ENCODE data around the gene SYTL3. TPM values are rescaled to one million over a fixed set of nuclear protein-coding genes. Genes with fewer than 3 reads are reported as not detected.
A peak's percentile ranks its signal among the peaks of the same experiment; 100 is the strongest.
"Not testable (repeated sequence)": the region's sequence is repeated elsewhere in the genome, so short reads cannot be mapped to it uniquely, and the experiment has no call there.

The SYTL3 gene
- total RNA-seq, 1 experiment from 2014 or later = 3.1 TPM

GRCh38 chr6:158684311-158684710 is 34.5 kb downstream of the SYTL3 start:
- in situ Hi-C loops (cut with HindIII; ENCODE audit: low sequenced_read_pairs) = no loop called here
- DNase-seq (ENCODE audit: low spot score) = no peak

GRCh38 chr6:158684745-158685324 is 35.0 kb downstream of the SYTL3 start:
- in situ Hi-C loops (cut with HindIII; ENCODE audit: low sequenced_read_pairs) = no loop called here
- DNase-seq (ENCODE audit: low spot score) = no peak

DNA sequence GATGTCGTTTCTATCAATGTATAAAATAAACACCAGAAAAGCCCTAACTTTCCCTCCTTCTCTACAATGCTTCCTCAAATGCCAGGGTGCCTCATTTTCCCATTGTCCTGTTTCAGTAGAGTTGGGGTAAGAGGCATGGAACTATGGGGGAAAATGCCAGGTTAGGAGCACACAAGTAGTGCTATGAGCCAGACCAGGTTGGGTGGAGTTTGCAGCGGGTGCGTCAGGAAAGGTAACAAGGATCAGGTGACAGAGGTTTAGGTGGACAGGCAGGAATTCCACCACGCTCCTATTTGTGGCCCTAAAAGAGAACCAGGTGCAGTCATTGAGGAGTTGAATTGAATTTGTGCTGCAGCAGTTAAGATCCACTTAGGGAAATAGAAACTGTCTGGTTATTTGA is 36.5 kb downstream of the SYTL3 start:
- no peak for DNase-seq (ENCODE audit: low spot score)
- in situ Hi-C loops (cut with HindIII; ENCODE audit: low sequenced_read_pairs) = no loop called here

DNA sequence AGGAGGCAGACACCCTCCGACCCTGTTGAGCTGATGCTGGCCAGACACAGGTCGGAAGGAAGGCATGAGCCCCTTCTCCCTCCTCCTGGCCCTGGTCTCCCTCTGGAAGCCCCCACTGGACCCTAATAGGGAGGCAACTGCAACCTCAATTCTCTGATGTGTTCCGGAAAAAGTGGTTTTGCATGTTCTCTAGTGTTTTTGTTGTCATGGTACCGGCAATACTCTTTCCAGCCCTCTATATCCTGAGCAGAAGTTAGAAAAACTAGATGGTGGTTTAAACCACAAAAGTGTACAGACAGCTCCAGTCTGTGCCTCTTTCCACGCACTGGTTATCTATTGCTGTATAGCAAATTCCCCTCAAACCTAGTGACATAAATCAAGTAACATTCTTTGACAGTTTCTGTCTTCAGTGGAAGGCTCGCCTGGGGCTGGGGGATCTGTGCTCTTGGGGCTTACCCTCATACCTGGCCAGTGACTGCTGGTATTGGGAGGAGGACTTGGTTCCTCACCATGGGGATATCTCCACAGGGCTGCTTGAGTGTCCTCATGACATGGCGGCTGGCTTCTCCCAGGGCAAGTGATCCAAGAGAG is 37.0 kb downstream of the SYTL3 start:
- in situ Hi-C loops (cut with HindIII; ENCODE audit: low sequenced_read_pairs) = no loop called here

GRCh38 chr6:158687506-158687905 is 37.7 kb downstream of the SYTL3 start:
- in situ Hi-C loops (cut with HindIII; ENCODE audit: low sequenced_read_pairs) = no loop called here
- DNase-seq (ENCODE audit: low spot score) = no peak

More for the DNA sequence above, 37.0 kb downstream of the SYTL3 start:
- no peak for DNase-seq (ENCODE audit: low spot score)

DNA sequence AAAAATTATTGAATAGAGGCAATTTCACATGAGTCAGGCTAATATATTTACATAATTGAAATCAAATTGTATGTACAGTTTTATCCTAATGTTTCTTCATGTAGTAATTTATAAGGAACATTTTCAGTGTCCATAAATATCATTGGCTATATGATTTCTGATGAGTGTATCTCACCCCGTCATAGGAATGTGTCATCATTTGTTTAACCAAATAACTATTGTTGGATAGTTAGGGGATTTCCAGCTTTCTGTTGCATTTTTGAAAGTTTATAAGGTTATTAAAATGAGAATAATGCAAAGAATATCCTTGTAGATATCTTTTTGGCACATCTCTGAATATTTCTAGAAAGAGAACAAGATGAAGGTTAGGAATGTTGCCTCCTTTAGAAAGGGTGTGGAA is 39.0 kb downstream of the SYTL3 start:
- no peak for DNase-seq (ENCODE audit: low spot score)
- in situ Hi-C loops (cut with HindIII; ENCODE audit: low sequenced_read_pairs) = no loop called here

DNA sequence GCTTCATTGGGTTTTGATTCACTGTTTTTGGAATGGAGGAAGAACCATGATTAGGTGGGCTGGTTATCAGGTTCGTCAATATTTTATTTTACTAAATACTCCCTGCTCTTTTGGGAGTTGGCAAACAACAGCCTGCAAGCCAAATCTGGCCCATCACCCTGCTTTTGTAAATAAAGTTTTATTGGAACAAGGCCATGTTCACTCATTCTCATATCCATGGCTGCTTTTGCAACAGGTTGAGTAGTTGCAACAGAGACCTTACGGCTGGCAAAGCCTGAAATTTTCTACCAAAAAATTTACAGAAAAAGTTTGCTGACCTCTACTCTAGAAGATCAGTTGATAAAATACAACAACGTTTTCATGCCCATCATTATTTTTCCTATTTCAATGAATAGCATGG is 45.1 kb downstream of the SYTL3 start:
- in situ Hi-C loops (cut with HindIII; ENCODE audit: low sequenced_read_pairs) = no loop called here
- no peak for DNase-seq (ENCODE audit: low spot score)

DNA sequence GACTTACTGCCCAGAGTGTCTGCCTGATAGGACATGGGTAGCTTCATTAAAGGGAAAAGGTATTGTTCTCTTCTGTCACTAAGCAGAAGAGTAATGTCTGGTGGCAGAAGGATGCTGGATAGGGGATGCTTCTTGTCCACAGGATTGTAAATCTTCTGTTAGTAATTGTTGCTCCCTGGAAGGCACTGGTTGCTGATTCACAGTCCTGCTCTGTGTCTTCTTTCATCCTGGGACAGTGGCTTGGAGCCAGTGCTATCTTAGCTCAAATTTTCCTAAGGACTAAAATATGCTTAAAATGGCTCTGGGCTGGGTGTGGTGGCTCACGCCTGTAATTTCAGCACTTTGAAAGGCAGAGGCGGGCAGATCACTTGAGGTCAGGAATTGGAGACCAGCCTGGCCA is 48.0 kb downstream of the SYTL3 start:
- no peak for DNase-seq (ENCODE audit: low spot score)
- in situ Hi-C loops (cut with HindIII; ENCODE audit: low sequenced_read_pairs) = no loop called here

- in situ Hi-C loops (cut with HindIII; ENCODE audit: low sequenced_read_pairs) = no loop called here
- DNase-seq (ENCODE audit: low spot score) = no peak
Observed at GRCh38 chr6:158698931-158699330, 49.1 kb downstream of the SYTL3 start.

- in situ Hi-C loops (cut with HindIII; ENCODE audit: low sequenced_read_pairs) = loop anchor here (10.0 kb wide), 1 partner anchor 54 kb away; no protein-coding TSS in a partner anchor
- DNase-seq (ENCODE audit: low spot score) = not testable (repeated sequence)
Observed at GRCh38 chr6:158701268-158701667, 51.4 kb downstream of the SYTL3 start.

DNA sequence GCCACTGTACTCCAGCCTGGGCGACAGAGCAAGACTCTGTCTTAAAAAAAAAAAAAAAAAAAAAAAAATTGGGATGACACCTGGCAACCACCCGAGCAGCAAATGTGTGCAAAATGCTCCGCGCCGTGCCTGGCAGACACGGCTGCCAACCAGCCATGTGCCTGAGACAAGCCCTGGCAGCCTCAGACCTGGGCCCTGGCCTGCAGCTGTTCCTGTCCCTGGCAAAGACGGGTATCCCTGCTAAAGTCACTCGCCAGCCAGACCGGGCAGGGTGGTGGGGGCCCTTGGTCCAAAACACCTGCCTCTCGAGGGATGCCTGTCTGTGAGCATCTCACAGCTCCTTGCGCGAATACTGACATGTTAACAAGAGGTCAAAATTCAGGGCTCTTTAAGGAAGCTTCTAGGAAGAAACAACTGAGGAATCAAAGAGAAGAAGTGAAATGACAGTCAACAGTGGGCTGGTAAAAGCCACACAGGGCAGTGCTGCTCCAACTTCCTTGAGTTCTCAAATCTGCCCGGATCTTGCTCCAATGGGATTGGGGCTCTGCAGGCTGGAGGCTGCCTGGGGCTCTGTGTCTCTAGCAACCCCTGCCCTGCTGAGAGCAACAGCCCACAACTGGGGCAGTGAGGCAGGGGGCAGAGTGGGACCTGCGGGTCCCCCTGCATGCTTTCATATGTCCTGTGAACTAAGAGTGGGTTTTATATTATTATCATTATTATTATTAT is 53.4 kb downstream of the SYTL3 start:
- in situ Hi-C loops (cut with HindIII; ENCODE audit: low sequenced_read_pairs) = loop anchor here (10.0 kb wide), 1 partner anchor 52 kb away; no protein-coding TSS in a partner anchor
- DNase-seq (ENCODE audit: low spot score) = peak; percentile 85

DNA sequence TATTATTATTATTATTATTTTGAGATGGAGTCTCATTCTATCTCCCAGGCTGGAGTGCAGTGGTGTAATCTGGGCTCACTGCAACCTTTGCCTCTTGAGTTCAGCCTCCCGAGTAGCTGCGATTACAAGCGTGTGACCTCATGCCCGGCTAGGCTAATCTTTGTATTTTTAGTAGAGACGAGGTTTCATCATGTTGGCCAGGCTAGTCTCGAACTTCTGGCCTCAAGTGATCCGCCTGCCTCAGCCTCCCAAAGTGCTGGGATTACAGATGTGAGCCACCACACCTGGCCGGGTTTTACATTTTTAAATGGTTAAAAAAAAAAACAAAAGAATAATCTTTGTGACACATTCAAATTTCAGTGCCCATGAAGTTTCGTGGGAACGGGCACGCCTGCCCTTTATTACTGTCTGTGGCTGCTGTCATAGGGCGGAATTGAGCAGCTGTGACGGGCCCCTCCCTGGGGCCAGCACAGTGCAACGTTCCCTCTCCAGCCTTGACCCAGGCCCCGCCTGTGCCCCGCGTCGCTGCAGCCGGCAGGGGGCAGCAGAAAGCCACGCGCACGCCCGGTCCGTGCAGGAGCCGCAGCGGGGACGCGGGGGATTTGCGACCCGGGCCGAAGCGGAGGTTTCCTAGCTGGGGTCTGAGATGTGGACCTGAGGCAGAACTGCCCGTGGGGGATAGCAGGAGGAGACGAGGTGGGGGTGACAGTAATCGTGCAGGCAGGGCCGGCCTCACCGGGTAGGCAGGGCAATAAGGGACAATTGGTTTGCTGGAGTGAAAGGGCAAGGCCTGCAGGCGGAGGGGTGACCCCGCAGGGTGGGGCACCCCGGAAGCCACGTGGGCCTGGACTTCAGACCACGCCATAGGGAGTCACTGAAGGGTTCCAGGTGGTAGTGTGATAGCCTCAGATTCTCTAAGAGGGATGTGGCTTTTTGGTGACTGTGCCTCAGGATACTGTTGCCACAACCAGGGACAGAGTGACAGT is 54.3 kb downstream of the SYTL3 start:
- peak; percentile 43 for DNase-seq (ENCODE audit: low spot score)
- in situ Hi-C loops (cut with HindIII; ENCODE audit: low sequenced_read_pairs) = loop anchor here (10.0 kb wide), 1 partner anchor 51 kb away; no protein-coding TSS in a partner anchor

DNA sequence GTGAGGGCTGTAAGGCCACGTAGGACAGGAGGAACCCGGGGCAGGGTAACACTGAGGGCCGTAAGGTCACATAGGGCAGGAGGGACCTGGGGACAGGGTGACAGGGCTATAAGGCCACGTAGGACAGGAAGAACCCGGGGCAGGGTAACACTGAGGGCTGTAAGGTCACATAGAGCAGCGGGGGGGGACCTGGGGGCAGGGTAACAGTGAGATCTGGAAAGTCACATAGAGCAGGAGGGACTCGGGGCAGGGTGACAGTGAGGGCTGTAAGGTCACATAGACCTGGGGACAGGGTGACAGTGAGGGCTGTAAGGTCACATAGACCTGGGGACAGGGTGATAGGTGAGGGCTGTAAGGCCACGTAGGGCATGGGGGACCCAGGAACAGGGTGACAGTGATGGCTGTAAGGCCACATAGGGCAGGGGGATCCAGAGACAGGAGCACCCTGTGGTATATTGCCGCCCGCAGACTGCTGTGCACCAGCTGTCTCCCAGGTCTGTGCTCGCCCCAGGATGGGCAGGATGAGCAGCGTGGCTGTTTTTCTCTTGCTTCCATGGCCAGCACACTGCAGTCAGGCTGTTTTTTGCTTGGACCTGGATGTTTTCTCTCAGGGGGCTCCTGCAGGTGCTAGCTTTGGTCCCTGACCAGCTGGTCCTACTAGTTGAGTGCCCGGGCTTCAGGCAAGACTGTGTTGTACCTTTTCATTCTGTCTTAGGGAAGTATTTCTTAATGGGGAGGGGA is 55.7 kb downstream of the SYTL3 start:
- in situ Hi-C loops (cut with HindIII; ENCODE audit: low sequenced_read_pairs) = loop anchor here (10.0 kb wide), 1 partner anchor 49 kb away; no protein-coding TSS in a partner anchor
- no peak for DNase-seq (ENCODE audit: low spot score)

GRCh38 chr6:158706369-158706982 is 56.6 kb downstream of the SYTL3 start:
- in situ Hi-C loops (cut with HindIII; ENCODE audit: low sequenced_read_pairs) = loop anchor here (10.0 kb wide), 1 partner anchor 48 kb away; no protein-coding TSS in a partner anchor
- DNase-seq (ENCODE audit: low spot score) = peak; percentile 46

DNA sequence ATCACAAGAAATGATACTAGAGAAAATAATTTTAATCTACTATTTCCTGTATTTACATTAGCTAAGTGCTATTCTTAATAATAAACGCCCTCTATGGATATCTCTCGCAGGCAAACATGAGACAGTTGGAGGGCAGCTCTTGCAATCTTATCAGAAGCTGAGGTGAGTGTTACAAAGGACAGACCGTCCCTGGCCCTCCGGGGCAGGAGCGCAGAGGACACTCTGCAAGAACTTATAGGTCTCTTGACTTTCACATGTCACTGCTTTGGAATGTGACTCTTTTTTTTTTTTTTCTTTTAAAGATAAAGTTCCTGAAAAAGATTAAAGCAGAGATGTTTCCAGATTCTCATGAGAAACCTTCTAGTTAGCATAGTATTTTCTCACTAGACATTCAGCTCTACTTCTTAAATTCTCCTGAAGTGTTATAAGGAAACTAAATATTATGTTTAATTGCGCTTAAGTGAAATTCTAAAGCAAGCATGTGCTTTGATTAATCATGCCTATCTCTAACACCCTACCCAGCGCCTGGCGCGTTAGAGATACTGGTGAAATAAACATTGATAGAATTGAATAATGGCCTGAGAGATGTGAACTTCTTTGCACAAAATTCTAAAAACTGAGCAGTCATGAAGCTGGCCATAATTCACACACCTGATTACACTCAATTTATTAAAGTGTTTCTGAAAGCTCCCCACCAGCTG is 57.4 kb downstream of the SYTL3 start:
- no peak for DNase-seq (ENCODE audit: low spot score)
- in situ Hi-C loops (cut with HindIII; ENCODE audit: low sequenced_read_pairs) = loop anchor here (10.0 kb wide), 1 partner anchor 48 kb away; no protein-coding TSS in a partner anchor

- no peak for DNase-seq (ENCODE audit: low spot score)
- in situ Hi-C loops (cut with HindIII; ENCODE audit: low sequenced_read_pairs) = loop anchor here (10.0 kb wide), 1 partner anchor 47 kb away; no protein-coding TSS in a partner anchor
Observed at GRCh38 chr6:158707821-158708195, 58.0 kb downstream of the SYTL3 start.

GRCh38 chr6:158708239-158708638 is 58.4 kb downstream of the SYTL3 start:
- DNase-seq (ENCODE audit: low spot score) = no peak
- in situ Hi-C loops (cut with HindIII; ENCODE audit: low sequenced_read_pairs) = loop anchor here (10.0 kb wide), 1 partner anchor 47 kb away; no protein-coding TSS in a partner anchor
